HepG2 (cell line): ENCODE results near the gene PARN. TPM values are rescaled to one million over a fixed set of nuclear protein-coding genes. Genes with fewer than 3 reads are reported as not detected.

Experiments used
- ATF3 ChIP-seq: sonication (generic); formaldehyde crosslinking; IDR thresholded peaks from 2 replicates; pipeline ENCODE4 v1.4.0; 2020; ENCODE audit warnings: missing genetic modification reagents
- ATF6 ChIP-seq: sonication (generic); formaldehyde crosslinking; conservative IDR thresholded peaks from 2 replicates; pipeline ENCODE4 v1.4.0; 2020; ENCODE audit warnings: missing genetic modification reagents
- DPF2 ChIP-seq: sonication (generic); formaldehyde crosslinking; IDR thresholded peaks from 2 replicates; pipeline ENCODE4 v1.4.0; 2020; ENCODE audit warnings: mild to moderate bottlenecking, low read depth, missing genetic modification reagents, borderline replicate concordance
- FOXA3 ChIP-seq: IDR thresholded peaks from 2 replicates; pipeline ENCODE4 v1.6.1; 2016; ENCODE audit warnings: missing genetic modification reagents, missing compliant biosample characterization
- POGZ ChIP-seq: sonication (generic); formaldehyde crosslinking; IDR thresholded peaks from 2 replicates; pipeline ENCODE4 v1.4.0; 2020; ENCODE audit warnings: mild to moderate bottlenecking, missing genetic modification reagents
- ZBTB10 ChIP-seq: sonication (generic); formaldehyde crosslinking; IDR thresholded peaks from 2 replicates; pipeline ENCODE4 v1.4.0; 2020; ENCODE audit warnings: missing genetic modification reagents, borderline replicate concordance
- ZNF670 ChIP-seq: sonication (generic); formaldehyde crosslinking; IDR thresholded peaks from 2 replicates; pipeline ENCODE4 v1.8.0; 2022; ENCODE audit warnings: mild to moderate bottlenecking, missing genetic modification reagents, borderline replicate concordance
- polyA plus RNA-seq, 8 experiments: library from polyadenylated mRNA; depleted of rRNA in 3 of 8; stranded (reverse) in 7 of 8; unstranded in 1 of 8; fragments of >200 nt; fragmentation: Illumina TruSeq in 4 of 8; extraction: Trizol in 4 of 8; gene quantifications; 2 replicates each; pipeline versions ENCODE4 v1.2.1 to v1.2.3, GENCODE V29; 2011 to 2016; ENCODE audit warnings: low read depth in 4 of 8, missing spikeins in 1 of 8, mixed read lengths in 1 of 8; ENCODE audit not compliant: insufficient read depth in 1 of 8
- total RNA-seq, 5 experiments: library from RNA; depleted of rRNA; stranded (reverse); fragments of >200 nt; fragmentation: Illumina TruSeq; extraction: Trizol; gene quantifications; 2 replicates each; pipeline ENCODE4 v1.2.3, GENCODE V29; 2016; ENCODE audit warnings: low read depth in 1 of 5
- TF ChIP-seq, protein P1 (sequence below): sonication (generic); formaldehyde crosslinking; IDR thresholded peaks from 2 replicates; pipeline ENCODE4 v1.4.0; 2020; ENCODE audit warnings: mild to moderate bottlenecking, low read depth, missing genetic modification reagents
- TF ChIP-seq, protein P2 (sequence below): IDR thresholded peaks from 2 replicates; pipeline ENCODE4 v1.4.0; 2020; ENCODE audit warnings: mild to moderate bottlenecking, missing genetic modification reagents
- TF ChIP-seq, protein P3 (sequence below): IDR thresholded peaks from 2 replicates; pipeline ENCODE4 v1.6.1; 2016; ENCODE audit warnings: control low read depth

The PARN gene
- total and polyA plus RNA-seq, 2 of the 13 experiments (the other 11 are each of a cell fraction or from before 2014, with no cell fraction given), result 13.3 to 47.6 TPM

DNA sequence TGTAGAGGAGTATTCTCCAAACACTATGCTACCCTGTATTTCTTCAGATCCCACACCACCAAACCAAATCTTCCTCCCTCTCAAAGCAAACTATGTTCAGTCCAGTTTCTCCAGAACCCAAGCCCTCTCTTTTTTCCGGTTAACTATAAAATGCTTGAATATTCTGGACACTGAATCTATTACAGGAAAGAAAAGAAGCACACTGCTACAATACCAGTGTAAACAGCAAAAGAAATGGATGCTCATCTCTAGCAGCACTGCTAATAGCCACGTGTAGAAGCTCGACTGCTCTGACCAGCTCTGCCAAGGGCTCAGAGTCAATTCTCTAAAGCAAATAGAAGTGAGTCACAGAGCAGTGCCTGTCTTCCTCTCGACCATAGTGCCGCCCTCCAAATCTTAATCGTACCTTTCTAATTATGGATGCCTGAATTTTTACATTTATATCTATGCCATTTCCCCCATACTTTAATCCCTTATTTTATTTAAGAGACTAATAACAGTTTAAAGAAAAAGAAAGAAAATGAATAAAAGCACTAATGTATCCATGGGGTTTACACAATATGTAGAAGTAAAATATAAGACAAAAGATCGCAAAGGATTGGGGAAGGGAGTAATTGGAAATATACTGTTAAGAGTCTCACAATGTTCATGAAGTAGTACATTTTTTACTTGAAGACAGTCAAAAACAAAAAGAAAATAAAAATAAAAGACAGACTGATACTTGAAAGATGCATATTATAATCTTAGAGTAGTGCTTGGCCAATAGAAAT, 154.5 kb downstream of the PARN start (continued):
- 0 out of 2 replicates have a peak, but pooled peaks have one; percentile 43 for TF ChIP-seq ATF6
- TF ChIP-seq DPF2 (CRISPR knock-in tag), result 0 out of 2 replicates have a peak, but pooled peaks have one; percentile 21
- TF ChIP-seq, protein P1, sequence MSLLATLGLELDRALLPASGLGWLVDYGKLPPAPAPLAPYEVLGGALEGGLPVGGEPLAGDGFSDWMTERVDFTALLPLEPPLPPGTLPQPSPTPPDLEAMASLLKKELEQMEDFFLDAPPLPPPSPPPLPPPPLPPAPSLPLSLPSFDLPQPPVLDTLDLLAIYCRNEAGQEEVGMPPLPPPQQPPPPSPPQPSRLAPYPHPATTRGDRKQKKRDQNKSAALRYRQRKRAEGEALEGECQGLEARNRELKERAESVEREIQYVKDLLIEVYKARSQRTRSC (CRISPR knock-in tag), result no peak
- TF ChIP-seq ATF3 (CRISPR knock-in tag), result no peak
- TF ChIP-seq, protein P2, sequence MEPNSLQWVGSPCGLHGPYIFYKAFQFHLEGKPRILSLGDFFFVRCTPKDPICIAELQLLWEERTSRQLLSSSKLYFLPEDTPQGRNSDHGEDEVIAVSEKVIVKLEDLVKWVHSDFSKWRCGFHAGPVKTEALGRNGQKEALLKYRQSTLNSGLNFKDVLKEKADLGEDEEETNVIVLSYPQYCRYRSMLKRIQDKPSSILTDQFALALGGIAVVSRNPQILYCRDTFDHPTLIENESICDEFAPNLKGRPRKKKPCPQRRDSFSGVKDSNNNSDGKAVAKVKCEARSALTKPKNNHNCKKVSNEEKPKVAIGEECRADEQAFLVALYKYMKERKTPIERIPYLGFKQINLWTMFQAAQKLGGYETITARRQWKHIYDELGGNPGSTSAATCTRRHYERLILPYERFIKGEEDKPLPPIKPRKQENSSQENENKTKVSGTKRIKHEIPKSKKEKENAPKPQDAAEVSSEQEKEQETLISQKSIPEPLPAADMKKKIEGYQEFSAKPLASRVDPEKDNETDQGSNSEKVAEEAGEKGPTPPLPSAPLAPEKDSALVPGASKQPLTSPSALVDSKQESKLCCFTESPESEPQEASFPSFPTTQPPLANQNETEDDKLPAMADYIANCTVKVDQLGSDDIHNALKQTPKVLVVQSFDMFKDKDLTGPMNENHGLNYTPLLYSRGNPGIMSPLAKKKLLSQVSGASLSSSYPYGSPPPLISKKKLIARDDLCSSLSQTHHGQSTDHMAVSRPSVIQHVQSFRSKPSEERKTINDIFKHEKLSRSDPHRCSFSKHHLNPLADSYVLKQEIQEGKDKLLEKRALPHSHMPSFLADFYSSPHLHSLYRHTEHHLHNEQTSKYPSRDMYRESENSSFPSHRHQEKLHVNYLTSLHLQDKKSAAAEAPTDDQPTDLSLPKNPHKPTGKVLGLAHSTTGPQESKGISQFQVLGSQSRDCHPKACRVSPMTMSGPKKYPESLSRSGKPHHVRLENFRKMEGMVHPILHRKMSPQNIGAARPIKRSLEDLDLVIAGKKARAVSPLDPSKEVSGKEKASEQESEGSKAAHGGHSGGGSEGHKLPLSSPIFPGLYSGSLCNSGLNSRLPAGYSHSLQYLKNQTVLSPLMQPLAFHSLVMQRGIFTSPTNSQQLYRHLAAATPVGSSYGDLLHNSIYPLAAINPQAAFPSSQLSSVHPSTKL, result peak; percentile 82
- peak; percentile 60; the same call in 1 of the 2 replicates for TF ChIP-seq ZNF670 (CRISPR knock-in tag)
- TF ChIP-seq, protein P3, sequence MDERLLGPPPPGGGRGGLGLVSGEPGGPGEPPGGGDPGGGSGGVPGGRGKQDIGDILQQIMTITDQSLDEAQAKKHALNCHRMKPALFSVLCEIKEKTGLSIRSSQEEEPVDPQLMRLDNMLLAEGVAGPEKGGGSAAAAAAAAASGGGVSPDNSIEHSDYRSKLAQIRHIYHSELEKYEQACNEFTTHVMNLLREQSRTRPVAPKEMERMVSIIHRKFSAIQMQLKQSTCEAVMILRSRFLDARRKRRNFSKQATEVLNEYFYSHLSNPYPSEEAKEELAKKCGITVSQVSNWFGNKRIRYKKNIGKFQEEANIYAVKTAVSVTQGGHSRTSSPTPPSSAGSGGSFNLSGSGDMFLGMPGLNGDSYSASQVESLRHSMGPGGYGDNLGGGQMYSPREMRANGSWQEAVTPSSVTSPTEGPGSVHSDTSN (CRISPR knock-in tag), result no peak
- TF ChIP-seq ZBTB10 (CRISPR knock-in tag), result no peak
- TF ChIP-seq FOXA3 (CRISPR knock-in tag), result peak; percentile 89
- TF ChIP-seq POGZ (CRISPR knock-in tag), result peak; percentile 76
